Spleen (tissue), 11 donors: Measurements from ENCODE around the gene POLR3E. TPM values are rescaled to one million over a fixed set of nuclear protein-coding genes. Genes with fewer than 3 reads are reported as not detected.
"Not testable (repeated sequence)": the region's sequence is repeated elsewhere in the genome, so short reads cannot be mapped to it uniquely, and the experiment has no call there.

Experiments used
- DNase-seq: peaks from one replicate; pipeline ENCODE4 v3.0.0-alpha.2; 2020
- H3K27ac ChIP-seq, 8 donors: fragments of 200-600 bp; sonication (generic) in 7 of 8; 1 replicate in 4 of 8; 2 replicates in 4 of 8; pipeline versions ENCODE4 v1.5.0 to v1.8.0; 2016 to 2021; ENCODE audit warnings: inconsistent platforms in 4 of 8, mild to moderate bottlenecking in 4 of 8, moderate library complexity in 1 of 8
- H3K27me3 ChIP-seq, 7 donors: fragments of 200-600 bp; sonication (generic) in 6 of 7; replicated peaks in 1 of 7; 1 replicate in 4 of 7; 2 replicates in 3 of 7; pipeline versions ENCODE4 v1.5.0 to v1.8.0; 2016 to 2021; ENCODE audit warnings: inconsistent platforms in 3 of 7, mild to moderate bottlenecking in 1 of 7
- H3K36me3 ChIP-seq, 6 donors: fragments of 200-600 bp; sonication (generic) in 5 of 6; 1 replicate in 4 of 6; 2 replicates in 2 of 6; pipeline versions ENCODE4 v1.5.0 to v1.8.0; 2016 to 2021; ENCODE audit warnings: inconsistent platforms in 2 of 6
- H3K4me1 ChIP-seq, 6 donors: fragments of 200-600 bp; sonication (generic) in 5 of 6; 1 replicate in 3 of 6; 2 replicates in 3 of 6; pipeline versions ENCODE4 v1.5.0 to v1.8.0; 2016 to 2021; ENCODE audit warnings: inconsistent platforms in 3 of 6
- H3K4me3 ChIP-seq, 8 donors: fragments of 200-600 bp; sonication (generic) in 7 of 8; 1 replicate in 4 of 8; 2 replicates in 4 of 8; pipeline versions ENCODE4 v1.5.0 to v1.8.0; 2016 to 2021; ENCODE audit warnings: inconsistent platforms in 4 of 8, mild to moderate bottlenecking in 4 of 8, moderate library complexity in 2 of 8
- H3K9me3 ChIP-seq, 8 donors: fragments of 200-600 bp; sonication (generic) in 7 of 8; 1 replicate in 4 of 8; 2 replicates in 4 of 8; pipeline versions ENCODE4 v1.5.0 to v1.8.0; 2016 to 2021; ENCODE audit warnings: inconsistent platforms in 4 of 8
- CTCF ChIP-seq, 11 experiments: fragments of 200-600 bp in 7 of 11; fragments of 450-650 bp in 4 of 11; sonication (generic) in 4 of 11; IDR thresholded peaks in 8 of 11; conservative IDR thresholded peaks in 3 of 11; 1 replicate in 7 of 11; 2 replicates in 4 of 11; pipeline versions ENCODE4 v1.4.0 to v1.8.0; 2016 to 2021; ENCODE audit warnings: antibody characterized with exemption in 11 of 11, inconsistent platforms in 4 of 11, mild to moderate bottlenecking in 1 of 11
- POLR2A ChIP-seq, 3 donors: fragments of 450-650 bp; IDR thresholded peaks; one replicate each; pipeline ENCODE4 v1.5.1; 2017; ENCODE audit warnings: antibody characterized with exemption in 3 of 3, mild to moderate bottlenecking in 1 of 3
- POLR2AphosphoS5 ChIP-seq, 3 donors: sonication (generic); formaldehyde crosslinking; IDR thresholded peaks; one replicate each; pipeline ENCODE4 v1.5.1; 2017; ENCODE audit warnings: antibody characterized with exemption in 3 of 3
- whole genome bisulfite sequencing, 5 donors: extraction: QIAGEN DNeasy Blood & Tissue Kit in 3 of 5; methylation state at CpG; one replicate each; pipeline versions ENCODE4 v1.1.5 to v1.1.7; 2013 to 2018; 5-methylcytosine and 5-hydroxymethylcytosine counted together
- intact Hi-C: fragments of 100-400 bp; cut with DNase I; formaldehyde crosslinking; loops from one replicate; pipeline ENCODE4 v1.15.0; 2023; ENCODE audit warnings: low total_unique reads
- polyA plus RNA-seq, 3 donors: library from polyadenylated mRNA; stranded (reverse); fragments of 200-250 nt; gene quantifications; one replicate each; pipeline ENCODE4 v1.2.1, GENCODE V29; 2013
- total RNA-seq, 7 donors: library from RNA; depleted of rRNA in 3 of 7; stranded (reverse); fragments of >200 nt in 3 of 7; fragmentation: NEBNext Ultra II Directional in 4 of 7; extraction: Animal tissue kit (Norgen Biotek cat#: 25700) in 4 of 7; gene quantifications; one replicate each; pipeline versions ENCODE4 v1.1.0 to v1.2.1, GENCODE V29; 2016 to 2021
- donor health status: healthy with polysubstance abuse.
- donor health status: DM: no; HTN: no; CAD: no; lungs with moderate emphysema.
- donor health status: DM: no; HTN: no; CAD: no.
- donor health status: Bipolar disorder and iron deficiency.
- donor health status: healthy.
- donor health status: DM: no; HTN: no; CAD: no.
- donor health status: DM: yes; HTN: yes; CAD: no.

POLR3E gene
- total and polyA plus RNA-seq, 10 donors, result 17.3 to 58.0 (median 44.7) TPM

- TF ChIP-seq POLR2AphosphoS5 (IDR thresholded peaks at IDR 0.05) (peak in 1 of 3 donors; percentile 13), CTCF (IDR thresholded peaks at IDR 0.05 in 8 of 11, conservative IDR thresholded peaks at IDR 0.05 in 3 of 11) (no peak), POLR2A (IDR thresholded peaks at IDR 0.05) (no peak)
- intact Hi-C loops, result no loop called here
- Histone ChIP-seq H3K4me1 (peaks cover 0 to 4% (median 0%) of the 10 kb centered on the region in 6 donors), H3K9me3 (peaks cover 0 to 3% (median under 1%) of the 10 kb centered on the region in 8 donors), H3K27me3 (no peaks in the 10 kb centered on the region), H3K36me3 (peaks cover 0 to 69% (median 35%) of the 10 kb centered on the region in 6 donors), H3K4me3 (no peak overlapping the region), H3K27ac (peak overlapping the region in 2 of 8 donors; percentile 43 to 51)
- WGBS, 5 donors, result 60 to 77% (median 67%) methylated on average over 9 of the region's 9 CpGs
- no peak for DNase-seq
These were observed 49.3 kb downstream of the POLR3E start for GRCh38 chr16:22346483-22346882.

DNA sequence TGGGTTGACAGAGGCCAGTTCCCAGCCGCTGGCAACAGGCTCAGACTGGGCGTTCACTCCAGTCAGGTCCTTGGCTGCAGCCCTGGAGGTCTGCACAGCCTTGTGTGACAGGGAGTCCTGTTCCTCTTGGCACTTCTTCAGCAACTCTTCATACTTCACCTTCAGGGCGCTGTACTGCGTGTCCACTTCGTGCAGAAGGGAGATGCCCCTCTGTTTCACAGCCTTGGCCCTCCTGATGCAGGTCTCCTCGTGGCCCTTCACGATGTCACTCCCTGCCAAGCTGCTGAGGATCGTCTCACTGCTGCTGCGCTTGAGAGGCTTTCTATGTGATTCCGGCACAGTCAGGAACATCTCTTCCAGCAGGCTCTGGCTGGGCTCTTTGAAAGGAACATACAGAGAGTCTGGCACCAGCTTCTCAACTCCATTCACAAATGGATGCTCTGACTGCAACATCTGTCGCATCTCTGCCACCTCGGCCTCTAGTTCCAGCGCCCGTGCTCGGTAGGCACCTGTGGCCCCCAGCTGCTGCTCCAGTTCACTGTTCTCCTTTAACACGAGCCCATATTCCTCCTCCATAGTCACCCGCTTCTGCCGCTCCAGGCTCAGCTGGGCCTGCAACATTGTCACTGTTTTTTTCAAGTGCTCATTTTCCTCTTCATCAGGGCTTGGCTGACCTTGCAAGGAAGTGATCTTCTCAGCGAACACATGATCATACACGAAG lies 50.1 kb downstream of the POLR3E start:
- H3K36me3 ChIP-seq, result peaks cover 0 to 75% (median 35%) of the 10 kb centered on the region in 6 donors
- TF ChIP-seq POLR2AphosphoS5 (IDR thresholded peaks at IDR 0.05), result no peak
- TF ChIP-seq POLR2A (IDR thresholded peaks at IDR 0.05), result no peak
- peak overlapping the region in 3 of 8 donors; percentile 14 to 51 (median 43) for H3K27ac ChIP-seq
- H3K27me3 ChIP-seq, result no peaks in the 10 kb centered on the region
- intact Hi-C loops, result no loop called here
- H3K9me3 ChIP-seq, result no peaks in the 10 kb centered on the region
- DNase-seq, result no peak
- peaks cover 0 to 4% (median 0%) of the 10 kb centered on the region in 6 donors for H3K4me1 ChIP-seq
- H3K4me3 ChIP-seq, result no peak overlapping the region
- 88 to 94% (median 89%) methylated on average over 20 of the region's 20 CpGs for WGBS, 5 donors

DNA sequence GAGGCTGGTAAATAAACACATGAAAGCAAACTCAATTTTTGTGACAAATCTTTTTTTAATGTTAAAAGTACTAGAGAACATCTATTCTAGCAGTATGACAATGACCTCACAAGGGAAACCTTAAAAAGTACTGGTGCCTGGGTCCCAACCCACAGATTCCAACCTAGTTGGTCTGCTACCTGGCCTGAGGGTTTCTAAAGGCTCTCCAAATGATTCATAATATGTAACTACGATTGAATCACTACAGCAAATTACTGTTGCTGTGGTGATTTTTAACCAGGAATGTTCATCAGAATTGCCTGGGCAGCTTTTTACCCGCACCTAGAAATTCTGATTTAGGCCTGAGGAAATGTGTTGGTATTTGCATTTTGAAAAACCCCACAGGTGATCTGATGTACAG lies 51.1 kb downstream of the POLR3E start:
- Histone ChIP-seq H3K27ac (no peak overlapping the region), H3K9me3 (no peaks in the 10 kb centered on the region), H3K36me3 (peaks cover 0 to 78% (median 35%) of the 10 kb centered on the region in 6 donors), H3K27me3 (no peaks in the 10 kb centered on the region), H3K4me1 (peaks cover 0 to 13% (median 7%) of the 10 kb centered on the region in 6 donors), H3K4me3 (no peak overlapping the region)
- DNase-seq, result no peak
- no peak for TF ChIP-seq CTCF (IDR thresholded peaks at IDR 0.05 in 8 of 11, conservative IDR thresholded peaks at IDR 0.05 in 3 of 11)
- TF ChIP-seq POLR2A (IDR thresholded peaks at IDR 0.05), result no peak
- TF ChIP-seq POLR2AphosphoS5 (IDR thresholded peaks at IDR 0.05), result no peak
- intact Hi-C loops, result no loop called here
- WGBS, 5 donors, result 89 to 97% (median 95%) methylated on average over 2 of the region's 2 CpGs

GRCh38 chr16:22351017-22351416 lies 53.8 kb downstream of the POLR3E start:
- H3K9me3 ChIP-seq, intact Hi-C loops, H3K27ac ChIP-seq, H3K27me3 ChIP-seq, H3K4me3 ChIP-seq, DNase-seq: not testable (repeated sequence)
- peaks cover 6 to 38% (median 21%) of the 10 kb centered on the region in 6 donors for H3K4me1 ChIP-seq
- WGBS, 5 donors, result 94 to 99% (median 97%) methylated on average over 6 of the region's 6 CpGs
- H3K36me3 ChIP-seq, result peaks cover 0 to 67% (median 35%) of the 10 kb centered on the region in 6 donors

- TF ChIP-seq CTCF (IDR thresholded peaks at IDR 0.05 in 8 of 11, conservative IDR thresholded peaks at IDR 0.05 in 3 of 11) (no peak), POLR2A (IDR thresholded peaks at IDR 0.05) (no peak), POLR2AphosphoS5 (IDR thresholded peaks at IDR 0.05) (no peak)
- no peak for DNase-seq
- 89 to 95% (median 94%) methylated on average over 6 of the region's 6 CpGs for WGBS, 5 donors
These were observed 54.9 kb downstream of the POLR3E start for GRCh38 chr16:22352140-22352539.

More at GRCh38 chr16:22352140-22352539, 54.9 kb downstream of the POLR3E start:
- no peaks in the 10 kb centered on the region for H3K9me3 ChIP-seq
- intact Hi-C loops, result no loop called here
- peaks cover 6 to 49% (median 28%) of the 10 kb centered on the region in 6 donors for H3K4me1 ChIP-seq
- no peak overlapping the region for H3K27ac ChIP-seq
- no peaks in the 10 kb centered on the region for H3K27me3 ChIP-seq
- H3K36me3 ChIP-seq, result peaks cover 0 to 56% (median 27%) of the 10 kb centered on the region in 6 donors
- H3K4me3 ChIP-seq, result no peak overlapping the region
